ENCODE measurements around the gene AGTPBP1.
"Not testable (repeated sequence)": the region's sequence is repeated elsewhere in the genome, so short reads cannot be mapped to it uniquely, and the experiment has no call there.

AGTPBP1 gene

DNA sequence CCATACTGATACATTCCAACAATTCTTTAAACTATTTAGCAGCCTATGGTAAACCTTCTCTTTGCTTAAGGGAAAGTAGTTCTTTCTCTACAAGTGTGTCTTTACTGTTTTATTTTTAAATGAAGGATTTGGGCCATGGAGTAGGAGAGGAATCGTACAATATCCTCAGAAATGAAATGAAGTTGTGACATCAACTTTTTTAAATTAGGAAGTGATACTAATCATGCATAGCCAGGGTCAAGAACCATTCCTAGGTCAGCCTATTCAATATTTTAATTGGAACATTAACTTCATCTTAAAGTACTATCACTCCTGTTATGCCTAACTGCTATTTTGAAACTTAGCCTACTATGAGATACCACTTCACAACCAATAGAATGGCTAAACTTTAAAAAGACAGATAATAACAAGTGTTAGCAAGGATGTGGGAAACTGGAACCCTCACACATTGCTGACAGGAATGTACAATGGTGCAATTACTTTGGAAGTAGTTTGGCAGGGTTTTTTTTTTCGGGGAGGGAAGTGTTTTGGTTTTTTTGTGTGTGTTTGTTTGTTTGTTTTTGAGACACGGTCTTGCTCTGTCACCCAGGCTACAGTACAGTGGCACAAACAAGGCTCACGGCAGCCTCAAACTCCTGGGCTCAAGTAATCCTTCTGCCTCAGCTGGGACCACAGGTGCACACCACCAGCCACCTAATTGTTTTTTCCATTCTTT is 10.7 kb downstream of the AGTPBP1 start:
- no peak for TF ChIP-seq CTCF (IDR thresholded peaks at IDR 0.05)
- Histone ChIP-seq H3K4me3 (no peak overlapping the region), H3K27ac (no peak overlapping the region)
- DNase-seq (ENCODE audit: low spot score): no peak

- H3K4me3 ChIP-seq: no peak overlapping the region
- DNase-seq (ENCODE audit: low spot score): no peak
- H3K27ac ChIP-seq: no peak overlapping the region
- no peak for TF ChIP-seq CTCF (IDR thresholded peaks at IDR 0.05)
Measured at GRCh38 chr9:85729882-85730281, 11.9 kb downstream of the AGTPBP1 start.

GRCh38 chr9:85727500-85727899 is 14.3 kb downstream of the AGTPBP1 start:
- Histone ChIP-seq H3K27ac (no peak overlapping the region), H3K4me3 (no peak overlapping the region)
- no peak for DNase-seq (ENCODE audit: low spot score)
- TF ChIP-seq CTCF (IDR thresholded peaks at IDR 0.05): no peak

DNA sequence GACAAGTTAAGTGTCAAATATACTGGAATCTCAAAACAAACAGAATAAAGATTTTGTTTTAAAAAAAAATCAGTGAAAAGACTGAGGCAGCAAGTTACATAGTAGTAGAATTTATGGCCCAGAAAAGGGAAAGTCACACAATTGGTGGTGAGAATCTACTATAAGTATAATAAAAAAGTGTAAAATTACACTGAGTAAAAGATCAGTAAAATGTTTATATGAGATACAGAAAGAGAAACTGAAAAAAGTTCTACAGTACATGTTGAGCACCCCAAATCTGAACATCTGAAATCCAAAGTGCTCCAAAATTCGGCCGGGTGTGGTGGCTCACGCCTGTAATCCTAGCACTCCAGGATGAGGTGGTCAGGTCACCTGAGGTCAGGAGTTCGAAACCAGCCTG is 15.0 kb downstream of the AGTPBP1 start:
- TF ChIP-seq CTCF (IDR thresholded peaks at IDR 0.05): no peak
- DNase-seq (ENCODE audit: low spot score): no peak
- Histone ChIP-seq H3K27ac (no peak overlapping the region), H3K4me3 (no peak overlapping the region)

GRCh38 chr9:85723215-85723614 is 18.5 kb downstream of the AGTPBP1 start:
- no peak for TF ChIP-seq CTCF (IDR thresholded peaks at IDR 0.05)
- DNase-seq (ENCODE audit: low spot score): no peak
- Histone ChIP-seq H3K27ac (no peak overlapping the region), H3K4me3 (no peak overlapping the region)

GRCh38 chr9:85719411-85719810 is 22.3 kb downstream of the AGTPBP1 start:
- not testable (repeated sequence) for H3K27ac ChIP-seq; H3K4me3 ChIP-seq; DNase-seq (ENCODE audit: low spot score)

- H3K27ac ChIP-seq; DNase-seq (ENCODE audit: low spot score); H3K4me3 ChIP-seq: not testable (repeated sequence)
Measured at GRCh38 chr9:85717818-85718217, 23.9 kb downstream of the AGTPBP1 start.

DNA sequence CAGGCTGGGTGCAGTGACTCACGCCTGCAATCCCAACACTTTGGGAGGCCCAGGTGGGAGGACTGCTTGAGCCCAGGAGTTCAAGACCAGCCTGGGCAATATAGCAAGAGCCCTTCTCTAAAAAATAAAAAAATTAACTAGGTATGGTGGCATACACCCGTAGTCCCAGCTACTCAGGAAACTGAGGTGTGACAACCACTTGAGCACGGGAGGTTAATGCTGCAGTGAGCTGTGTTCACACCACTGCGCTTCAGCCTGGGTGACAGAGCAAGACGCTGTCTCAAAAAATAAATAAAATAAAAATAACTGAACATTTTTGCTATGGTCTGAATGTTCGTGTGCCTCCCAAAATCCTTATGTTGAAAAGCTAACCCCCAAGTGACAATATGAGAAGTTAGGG is 24.5 kb downstream of the AGTPBP1 start:
- DNase-seq (ENCODE audit: low spot score): no peak
- H3K27ac ChIP-seq: no peak overlapping the region

More for the DNA sequence above, 24.5 kb downstream of the AGTPBP1 start:
- TF ChIP-seq CTCF (IDR thresholded peaks at IDR 0.05): no peak
- H3K4me3 ChIP-seq: no peak overlapping the region

Data from coronary artery (tissue), 2 donors.